Ishikawa (cell line): Measurements from ENCODE around the gene PCGF2.
A peak's percentile ranks its signal among the peaks of the same experiment; 100 is the strongest.

Experiments
- CEBPB ChIP-seq: IDR thresholded peaks from 2 replicates; pipeline ENCODE4 v1.6.1; 2012
- CREB1 ChIP-seq: IDR thresholded peaks from 2 replicates; pipeline ENCODE4 v1.6.1; 2012; ENCODE audit warnings: low read depth
- EGR1 ChIP-seq: IDR thresholded peaks from 2 replicates; pipeline ENCODE4 v1.6.1; 2012
- EP300 ChIP-seq: IDR thresholded peaks from 2 replicates; pipeline ENCODE4 v1.6.1; 2012; ENCODE audit warnings: borderline replicate concordance
- FOXM1 ChIP-seq: IDR thresholded peaks from 2 replicates; pipeline ENCODE4 v1.6.1; 2012; ENCODE audit warnings: low read depth, borderline replicate concordance
- NFIC ChIP-seq: IDR thresholded peaks from 2 replicates; pipeline ENCODE4 v1.6.1; 2012
- RAD21 ChIP-seq: IDR thresholded peaks from 2 replicates; pipeline ENCODE4 v1.6.1; 2012; ENCODE audit warnings: low read depth
- REST ChIP-seq: IDR thresholded peaks from 2 replicates; pipeline ENCODE4 v1.6.1; 2012; ENCODE audit warnings: low read depth, mild to moderate bottlenecking
- TAF1 ChIP-seq: IDR thresholded peaks from 2 replicates; pipeline ENCODE4 v1.6.1; 2012; ENCODE audit warnings: low read depth, mild to moderate bottlenecking
- TCF12 ChIP-seq: IDR thresholded peaks from 2 replicates; pipeline ENCODE4 v1.6.1; 2012; ENCODE audit warnings: low read depth
- TEAD4 ChIP-seq: IDR thresholded peaks from 2 replicates; pipeline ENCODE4 v1.6.1; 2012
- USF1 ChIP-seq: IDR thresholded peaks from 2 replicates; pipeline ENCODE4 v1.6.1; 2012
- YY1 ChIP-seq: IDR thresholded peaks from 2 replicates; pipeline ENCODE4 v1.6.1; 2012; ENCODE audit warnings: low read depth
- ZBTB7A ChIP-seq: IDR thresholded peaks from 2 replicates; pipeline ENCODE4 v1.6.1; 2012; ENCODE audit warnings: low read depth
- TF ChIP-seq, protein P1 (sequence below): IDR thresholded peaks from 2 replicates; pipeline ENCODE4 v1.6.1; 2012

The PCGF2 gene

DNA sequence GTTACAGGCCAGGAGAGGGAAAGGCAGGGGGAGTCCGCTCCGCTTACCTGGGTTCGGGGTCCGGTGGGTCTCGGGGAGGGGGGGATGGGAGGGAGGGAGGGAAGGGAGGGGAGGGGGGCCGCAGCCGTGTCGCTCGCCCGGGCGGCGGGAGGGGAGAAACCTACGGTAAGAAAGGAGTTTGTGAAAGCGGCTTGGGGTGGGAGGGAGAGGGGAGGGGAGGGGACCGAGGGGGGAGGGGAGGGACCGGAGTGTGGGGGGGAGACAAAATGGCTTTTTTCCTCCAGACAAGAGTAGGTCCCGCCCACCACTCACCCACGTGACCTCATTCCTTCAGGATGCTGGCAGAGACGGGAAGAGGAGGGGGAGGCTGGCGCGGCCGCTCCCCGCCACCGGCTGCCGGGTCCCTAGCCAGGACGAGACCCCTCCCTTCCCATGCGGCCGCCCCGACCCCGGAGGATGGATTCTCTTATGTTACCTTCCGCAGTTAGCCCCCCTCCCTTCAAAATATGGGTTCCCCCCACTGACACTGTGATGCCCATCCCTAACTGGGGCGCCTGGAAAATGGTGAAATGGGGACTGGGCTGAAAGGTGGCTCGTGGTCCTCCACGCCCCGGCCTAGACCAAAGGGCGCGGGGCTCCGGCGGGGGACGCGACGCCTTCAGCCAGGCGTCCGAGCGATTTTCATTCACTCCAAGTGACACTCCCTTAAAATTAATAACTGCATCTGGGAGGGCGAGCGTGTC is at the start of gene PCGF2:
TSS of gene PCGF2 (minus strand) at position 188 of the 743 bp plus-strand sequence. CDS start 7,934 bp downstream, outside the sequence.
- TF ChIP-seq USF1, result peak; percentile 94
- peak; percentile 55; the same call in 1 of the 2 replicates for TF ChIP-seq ZBTB7A
- TF ChIP-seq EP300, result no peak
- TF ChIP-seq, protein P1, sequence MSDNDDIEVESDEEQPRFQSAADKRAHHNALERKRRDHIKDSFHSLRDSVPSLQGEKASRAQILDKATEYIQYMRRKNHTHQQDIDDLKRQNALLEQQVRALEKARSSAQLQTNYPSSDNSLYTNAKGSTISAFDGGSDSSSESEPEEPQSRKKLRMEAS, result no peak
- no peak for TF ChIP-seq CEBPB
- no peak for TF ChIP-seq NFIC
- 0 out of 2 replicates have a peak, but pooled peaks have one; percentile 5 for TF ChIP-seq YY1
- no peak for TF ChIP-seq CREB1
- TF ChIP-seq EGR1, result no peak

GRCh38 chr17:38797828-38798227 is 49.7 kb upstream of the PCGF2 start:
- TF ChIP-seq TEAD4 (no peak), USF1 (no peak), TAF1 (no peak), EGR1 (no peak), RAD21 (no peak), NFIC (no peak), FOXM1 (no peak), CREB1 (no peak), REST (no peak)
- TF ChIP-seq, protein P1, result no peak

DNA sequence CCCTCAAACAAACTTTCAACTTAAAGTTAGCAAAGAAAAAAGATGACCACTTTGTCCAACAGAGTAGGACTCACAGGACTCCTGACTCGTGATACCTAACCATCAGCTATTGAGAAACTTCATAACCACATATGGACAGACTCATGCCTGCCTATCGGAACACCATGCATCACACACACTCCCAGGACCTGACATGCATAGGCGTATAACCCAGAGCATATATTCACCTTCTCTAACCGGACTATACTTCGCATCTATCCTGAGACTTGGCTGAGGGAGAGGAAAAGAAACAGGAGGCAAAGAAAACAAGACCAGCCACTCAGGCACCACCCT is 49.0 kb upstream of the PCGF2 start:
- TF ChIP-seq, protein P1, result no peak
- TF ChIP-seq REST (no peak), CREB1 (no peak), USF1 (no peak), TAF1 (no peak), CEBPB (no peak)

DNA sequence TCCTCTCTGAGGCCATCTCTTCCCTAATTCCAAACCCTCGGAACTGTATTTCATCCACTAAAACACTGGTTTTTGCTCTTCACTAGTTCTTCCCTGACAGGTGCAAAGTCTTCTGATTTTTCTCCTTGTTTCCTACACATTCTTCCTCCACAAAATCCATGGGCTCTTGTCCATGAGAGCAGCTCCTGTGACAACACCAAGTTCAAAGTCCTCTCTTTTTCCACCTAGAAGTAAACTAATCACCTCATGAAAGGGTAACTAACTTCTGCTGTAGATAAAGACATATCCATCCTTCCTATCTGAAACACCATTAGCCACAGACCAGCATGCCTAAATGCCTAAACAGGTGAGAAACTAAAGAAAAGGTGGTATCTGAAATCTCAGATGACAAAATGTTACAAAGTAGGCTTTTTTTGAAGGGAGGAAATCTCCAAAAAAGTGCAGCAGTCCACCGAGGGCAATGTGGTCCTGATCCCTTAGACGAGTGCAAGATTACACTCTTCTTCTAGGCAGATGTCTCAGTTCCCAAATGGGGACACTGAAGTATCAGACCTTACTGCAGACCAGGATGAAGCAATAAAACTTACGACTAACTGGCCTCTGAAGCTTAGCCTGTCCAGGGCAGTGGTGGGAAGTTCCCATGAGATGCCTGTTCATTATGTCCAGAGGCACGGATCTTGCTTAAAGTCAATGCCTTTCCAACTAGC is 48.5 kb upstream of the PCGF2 start:
- TF ChIP-seq YY1 (no peak), TCF12 (no peak), CREB1 (no peak), NFIC (no peak), REST (no peak), USF1 (no peak), TAF1 (no peak), ZBTB7A (no peak), CEBPB (no peak), EGR1 (no peak), TEAD4 (no peak), FOXM1 (no peak), RAD21 (no peak), EP300 (no peak)
- TF ChIP-seq, protein P1, result no peak
